Activated T-cell treated with anti-CD3 and anti-CD28 coated beads, Interleukin-2, amount 50 U/mL, for 72 hours (primary cell): Measurements from ENCODE around the gene GPR18. TPM values are rescaled to one million over a fixed set of nuclear protein-coding genes. Genes with fewer than 3 reads are reported as not detected.

Experiments used
- ATAC-seq, 2 donors: fragments of 150-1000 bp; cut with Tn5 transposase; replicated peaks in 1 of 2; 2 replicates each; pipeline ENCODE4 v1.10.0; 2021; ENCODE audit warnings: moderate library complexity in 2 of 2, mild to moderate bottlenecking in 1 of 2
- DNase-seq, 2 donors: peaks; one replicate each; pipeline ENCODE4 v3.0.0; 2021 to 2022; ENCODE audit warnings: mixed read lengths in 1 of 2
- H3K27ac Mint-ChIP-seq: one replicate; pipeline ENCODE4 v1.8.0; 2022; ENCODE audit warnings: mild to moderate bottlenecking, moderate library complexity, mixed read lengths
- H3K27me3 Mint-ChIP-seq: one replicate; pipeline ENCODE4 v1.8.0; 2022; ENCODE audit warnings: low read depth, mixed read lengths
- H3K36me3 Mint-ChIP-seq, 2 donors: one replicate each; pipeline ENCODE4 v1.8.0; 2022; ENCODE audit warnings: mixed read lengths in 2 of 2, mild to moderate bottlenecking in 1 of 2; ENCODE audit not compliant: insufficient read depth in 2 of 2
- H3K4me1 Mint-ChIP-seq: one replicate; pipeline ENCODE4 v1.8.0; 2022; ENCODE audit warnings: low read depth, mixed read lengths
- H3K4me3 Mint-ChIP-seq, 2 donors: one replicate each; pipeline ENCODE4 v1.8.0; 2022; ENCODE audit warnings: mild to moderate bottlenecking in 2 of 2, mixed read lengths in 2 of 2, moderate library complexity in 2 of 2
- H3K9me3 Mint-ChIP-seq, 2 donors: one replicate each; pipeline ENCODE4 v1.8.0; 2022; ENCODE audit warnings: mixed read lengths in 2 of 2
- total RNA-seq, 2 donors: library from RNA; stranded (reverse); gene quantifications; one replicate each; pipeline ENCODE4 v1.2.3, GENCODE V29; 2022

Gene GPR18
- total RNA-seq, 2 donors from 2014 or later: 12.4 to 17.3 TPM

DNA sequence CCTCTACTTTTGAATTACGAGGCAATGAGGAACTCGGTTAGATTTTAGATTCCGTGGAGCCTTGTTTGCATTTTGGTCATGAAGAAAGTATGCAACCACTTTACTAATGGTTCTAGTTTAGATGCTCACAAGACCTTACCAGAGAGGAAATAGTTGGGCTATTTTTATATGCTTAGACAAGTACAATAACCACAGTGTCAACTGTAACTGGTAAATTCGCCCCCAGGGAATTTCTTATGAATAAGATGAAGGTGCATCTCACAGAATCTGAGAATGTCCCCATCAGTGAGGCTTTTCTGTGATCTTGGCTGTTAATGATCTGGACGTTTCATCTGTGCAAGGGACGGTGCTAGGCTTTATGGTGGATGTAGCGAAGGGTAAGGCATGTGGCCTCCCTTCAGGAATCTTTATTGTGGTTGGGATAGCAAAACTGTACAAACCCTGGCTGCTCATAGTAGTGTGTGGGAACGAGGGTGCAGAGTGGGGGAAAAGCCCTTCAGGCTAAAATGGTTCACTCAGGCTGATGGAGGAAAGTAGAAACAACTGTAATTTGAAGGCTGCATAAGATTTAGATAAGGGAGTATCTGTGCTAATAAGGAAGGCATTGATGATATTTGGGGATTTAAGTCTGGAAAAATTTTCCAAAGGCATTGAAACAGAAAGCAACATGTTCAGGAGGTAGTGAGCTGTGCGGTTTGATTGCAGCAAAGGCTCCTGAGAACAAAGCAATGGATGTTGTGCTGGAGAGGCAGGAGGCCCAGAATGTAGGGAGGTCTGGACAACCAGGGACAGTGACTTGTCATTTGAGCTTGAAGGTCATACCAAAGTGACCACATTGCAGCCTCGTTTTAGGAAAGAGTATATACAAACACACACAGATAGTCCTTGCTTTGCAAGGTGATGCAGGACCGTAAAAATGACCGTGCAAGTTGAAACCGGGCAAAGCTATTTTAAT is 29.2 kb downstream of the GPR18 start:
- peaks cover 76% of the 10 kb centered on the region for H3K4me1 Mint-ChIP-seq
- H3K9me3 Mint-ChIP-seq: no peaks in the 10 kb centered on the region
- H3K27ac Mint-ChIP-seq: peak overlapping the region; percentile 55
- H3K36me3 Mint-ChIP-seq: peaks cover 4 to 7% of the 10 kb centered on the region in 2 donors
- H3K27me3 Mint-ChIP-seq: no peaks in the 10 kb centered on the region
- H3K4me3 Mint-ChIP-seq: peak overlapping the region; percentile 80 to 85
- ATAC-seq (peak; percentile 73 to 78), DNase-seq (no peak)

- H3K4me3 Mint-ChIP-seq: peak overlapping the region; percentile 80 to 85
Measured at GRCh38 chr13:99227909-99228688, 30.1 kb downstream of the GPR18 start.

DNA sequence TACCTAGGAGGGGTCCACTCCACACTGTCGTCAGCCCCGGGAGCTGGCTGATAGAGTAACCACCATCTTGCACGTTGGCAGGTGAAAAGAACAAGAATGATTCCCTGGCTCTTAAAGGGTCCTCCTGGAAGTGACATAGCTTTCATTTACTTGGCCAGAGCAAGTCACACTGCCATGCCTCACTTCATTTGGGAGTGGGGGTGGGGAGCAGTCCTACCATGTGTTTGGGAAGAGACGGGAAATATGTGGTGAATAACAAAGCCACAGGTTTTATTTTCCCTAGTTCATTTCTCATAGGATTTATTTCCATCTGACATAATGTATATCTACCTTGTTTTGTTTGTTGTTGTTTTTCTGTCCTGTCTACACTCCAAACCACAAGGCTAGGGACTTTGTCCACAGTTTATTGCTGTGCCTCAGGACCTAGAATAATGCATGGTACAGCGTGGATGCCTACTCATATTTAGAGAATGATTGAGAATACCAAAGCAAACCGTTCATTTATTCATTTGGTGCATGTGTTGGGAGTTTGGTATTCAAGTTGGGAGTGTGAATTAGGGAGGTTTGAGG is 30.8 kb downstream of the GPR18 start:
- H3K4me3 Mint-ChIP-seq: peak overlapping the region; percentile 41 to 57
- H3K27me3 Mint-ChIP-seq: no peaks in the 10 kb centered on the region
- peaks cover 88% of the 10 kb centered on the region for H3K4me1 Mint-ChIP-seq
- H3K9me3 Mint-ChIP-seq: peaks cover 0 to 2% of the 10 kb centered on the region in 2 donors
- DNase-seq (no peak), ATAC-seq (peak in 1 of 2 donors; percentile 14)
- H3K36me3 Mint-ChIP-seq: peaks cover 6 to 8% of the 10 kb centered on the region in 2 donors
- peak overlapping the region; percentile 18 for H3K27ac Mint-ChIP-seq

More at GRCh38 chr13:99227909-99228688, 30.1 kb downstream of the GPR18 start:
- Mint-ChIP-seq H3K27me3 (no peaks in the 10 kb centered on the region), H3K4me1 (peaks cover 81% of the 10 kb centered on the region), H3K9me3 (peaks cover 0 to 2% of the 10 kb centered on the region in 2 donors), H3K36me3 (peaks cover 6 to 8% of the 10 kb centered on the region in 2 donors), H3K27ac (peak overlapping the region; percentile 55)
- ATAC-seq: peak; percentile 49 to 54
- DNase-seq: peak in 1 of 2 donors; percentile 31

DNA sequence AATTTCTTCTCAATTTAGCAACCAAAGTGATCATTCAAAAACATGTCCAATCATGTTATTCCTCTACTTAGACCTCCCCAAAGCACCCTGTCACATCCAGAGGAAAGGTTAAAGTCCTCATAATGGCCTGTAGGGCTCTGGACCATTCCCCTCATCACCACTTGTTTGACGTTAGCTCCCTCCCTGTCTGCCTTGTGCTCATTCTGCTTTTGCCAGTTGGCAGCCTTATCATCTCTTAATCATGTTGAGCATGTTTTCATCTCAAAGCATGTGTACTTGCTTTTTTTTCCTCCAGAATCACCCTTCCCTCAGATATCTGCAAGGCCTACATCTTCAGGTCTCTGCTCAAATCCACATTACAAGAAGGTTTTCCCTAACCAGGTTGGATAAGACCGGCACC is 31.7 kb downstream of the GPR18 start:
- Mint-ChIP-seq H3K27ac (peak overlapping the region; percentile 2), H3K27me3 (no peaks in the 10 kb centered on the region), H3K4me3 (peak overlapping the region in 1 of 2 donors; percentile 0), H3K4me1 (peaks cover 91% of the 10 kb centered on the region), H3K9me3 (peaks cover 2 to 3% of the 10 kb centered on the region in 2 donors), H3K36me3 (peaks cover 8 to 11% of the 10 kb centered on the region in 2 donors)
- DNase-seq: no peak
- no peak for ATAC-seq

DNA sequence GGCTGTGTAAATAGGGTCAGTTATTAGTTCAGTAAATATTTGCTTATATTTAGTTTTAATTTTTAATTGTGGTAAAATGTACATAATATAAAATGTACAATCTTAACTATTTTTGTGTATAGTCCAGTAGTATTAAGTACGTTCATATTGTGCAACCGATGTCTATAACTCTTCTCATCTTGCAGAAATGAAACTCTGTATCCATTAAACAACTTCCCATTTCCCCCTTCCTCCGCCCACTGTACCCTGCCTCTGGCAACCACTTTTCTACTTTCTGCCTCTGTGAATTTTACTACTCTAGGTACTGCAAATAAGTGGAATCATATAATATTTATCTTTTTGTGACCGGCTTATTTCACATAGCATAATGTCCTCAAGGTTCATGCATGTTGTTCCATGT is 33.1 kb downstream of the GPR18 start:
- Mint-ChIP-seq H3K36me3 (peaks cover 8 to 11% of the 10 kb centered on the region in 2 donors), H3K4me1 (peaks cover 91% of the 10 kb centered on the region), H3K27ac (no peak overlapping the region), H3K27me3 (no peaks in the 10 kb centered on the region), H3K9me3 (peaks cover 2 to 3% of the 10 kb centered on the region in 2 donors), H3K4me3 (no peak overlapping the region)
- ATAC-seq (no peak), DNase-seq (no peak)

DNA sequence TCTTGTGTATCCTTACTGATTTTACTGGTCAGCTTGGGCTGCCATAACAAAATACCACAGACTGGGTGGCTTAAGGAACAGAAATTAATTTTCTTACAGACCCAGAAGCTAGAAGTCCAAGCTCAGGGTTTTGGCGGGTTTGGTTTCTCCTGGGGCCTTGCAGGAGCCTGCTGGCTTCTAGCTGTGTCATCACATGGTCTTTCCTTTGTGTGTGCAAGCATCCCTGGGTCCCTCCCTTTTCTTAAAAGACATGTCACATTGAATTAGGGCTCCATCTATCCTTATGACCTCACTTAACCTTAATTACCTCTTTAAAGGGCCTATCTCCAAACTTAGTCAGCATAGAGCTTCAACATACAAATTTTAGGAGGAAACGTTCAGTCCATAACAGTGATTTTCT is 34.2 kb downstream of the GPR18 start:
- no peaks in the 10 kb centered on the region for H3K27me3 Mint-ChIP-seq
- peaks cover 8 to 11% of the 10 kb centered on the region in 2 donors for H3K36me3 Mint-ChIP-seq
- ATAC-seq (no peak), DNase-seq (no peak)
- peaks cover 2 to 3% of the 10 kb centered on the region in 2 donors for H3K9me3 Mint-ChIP-seq
- H3K4me3 Mint-ChIP-seq: peak overlapping the region; percentile 8 to 43
- peaks cover 90% of the 10 kb centered on the region for H3K4me1 Mint-ChIP-seq
- H3K27ac Mint-ChIP-seq: peak overlapping the region; percentile 85

GRCh38 chr13:99223587-99223986 is 34.6 kb downstream of the GPR18 start:
- no peak for ATAC-seq
- H3K27me3 Mint-ChIP-seq: no peaks in the 10 kb centered on the region
- H3K4me3 Mint-ChIP-seq: peak overlapping the region; percentile 8 to 43
- H3K36me3 Mint-ChIP-seq: peaks cover 8 to 11% of the 10 kb centered on the region in 2 donors
- peak overlapping the region; percentile 85 for H3K27ac Mint-ChIP-seq
- peaks cover 2 to 3% of the 10 kb centered on the region in 2 donors for H3K9me3 Mint-ChIP-seq
- H3K4me1 Mint-ChIP-seq: peaks cover 90% of the 10 kb centered on the region
- DNase-seq: no peak

DNA sequence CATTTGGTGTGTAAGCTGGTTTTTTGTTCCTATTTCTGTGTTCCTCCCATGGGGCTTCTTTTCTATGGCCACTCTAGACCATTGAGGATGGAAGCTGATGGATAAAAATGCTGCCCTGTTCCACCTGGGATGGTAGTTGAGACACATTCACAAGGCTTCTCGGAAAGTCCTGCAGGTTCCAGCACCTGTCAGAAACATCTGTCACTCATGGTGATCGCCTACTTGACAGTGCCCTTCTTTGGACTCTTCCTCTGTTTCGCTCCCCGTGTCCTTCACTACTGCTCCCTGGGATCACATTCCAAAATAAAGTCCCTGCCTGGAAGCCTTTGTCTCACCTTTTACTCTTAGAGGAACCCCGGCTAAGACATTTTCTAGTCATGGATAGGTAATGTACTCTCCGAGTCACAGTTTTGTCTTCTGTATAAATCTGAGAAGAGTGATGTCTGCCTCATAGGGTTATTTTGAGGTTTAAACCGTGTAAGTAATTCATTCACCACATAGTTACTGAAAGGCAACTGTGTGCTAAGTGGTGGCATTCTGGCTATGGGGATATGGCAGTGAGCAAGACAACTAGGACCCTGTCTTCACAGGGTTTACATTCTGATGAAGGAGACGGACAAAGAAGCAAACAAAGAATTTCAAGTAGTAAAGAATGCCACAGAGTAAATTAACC is 36.5 kb downstream of the GPR18 start:
- Mint-ChIP-seq H3K36me3 (peaks cover 8 to 15% of the 10 kb centered on the region in 2 donors), H3K4me3 (peak overlapping the region; percentile 54 to 83), H3K9me3 (peaks cover 2 to 3% of the 10 kb centered on the region in 2 donors), H3K27me3 (no peaks in the 10 kb centered on the region), H3K27ac (peak overlapping the region; percentile 35), H3K4me1 (peaks cover 97% of the 10 kb centered on the region)
- DNase-seq: no peak
- peak; percentile 24 to 28 for ATAC-seq

GRCh38 chr13:99220199-99220935 is 37.8 kb downstream of the GPR18 start:
- Mint-ChIP-seq H3K36me3 (peaks cover 6 to 15% of the 10 kb centered on the region in 2 donors), H3K27ac (peak overlapping the region; percentile 14), H3K9me3 (peaks cover 2 to 3% of the 10 kb centered on the region in 2 donors), H3K27me3 (no peaks in the 10 kb centered on the region), H3K4me3 (peak overlapping the region; percentile 58 to 79), H3K4me1 (peaks cover 91% of the 10 kb centered on the region)
- DNase-seq (no peak), ATAC-seq (no peak)

GRCh38 chr13:99218969-99219368 is 39.2 kb downstream of the GPR18 start:
- H3K4me3 Mint-ChIP-seq: peak overlapping the region; percentile 83 to 95

DNA sequence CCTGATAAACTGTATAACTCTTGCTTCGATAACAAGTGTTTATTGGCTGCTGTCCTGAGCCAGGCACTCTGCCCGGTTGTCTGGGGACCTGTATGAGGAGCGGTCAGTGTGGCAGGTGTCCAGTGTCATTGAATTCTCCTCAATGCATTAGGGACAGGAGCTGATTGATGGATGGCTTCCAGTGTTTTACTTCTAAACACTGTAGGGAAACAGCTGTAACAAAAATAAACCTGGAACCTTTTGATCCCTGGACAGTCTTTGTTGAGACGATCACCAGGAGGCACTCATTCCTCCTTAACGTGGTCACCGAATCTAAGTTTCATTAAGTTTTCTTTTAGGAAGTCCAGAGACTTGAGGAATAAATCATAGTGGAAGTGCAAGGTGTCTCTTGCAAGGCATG is 39.6 kb downstream of the GPR18 start:
- Mint-ChIP-seq H3K4me1 (peaks cover 89% of the 10 kb centered on the region), H3K9me3 (peaks cover 2 to 3% of the 10 kb centered on the region in 2 donors), H3K27me3 (no peaks in the 10 kb centered on the region), H3K4me3 (peak overlapping the region; percentile 83 to 95), H3K36me3 (peaks cover 8 to 15% of the 10 kb centered on the region in 2 donors), H3K27ac (peak overlapping the region; percentile 97)
- ATAC-seq: no peak
- DNase-seq: no peak

More at GRCh38 chr13:99218969-99219368, 39.2 kb downstream of the GPR18 start:
- peaks cover 91% of the 10 kb centered on the region for H3K4me1 Mint-ChIP-seq
- peak overlapping the region; percentile 97 for H3K27ac Mint-ChIP-seq
- H3K9me3 Mint-ChIP-seq: peaks cover 2 to 3% of the 10 kb centered on the region in 2 donors
- DNase-seq (peak; percentile 64 to 77), ATAC-seq (peak; percentile 69 to 77)
- H3K27me3 Mint-ChIP-seq: no peaks in the 10 kb centered on the region
- peaks cover 8 to 17% of the 10 kb centered on the region in 2 donors for H3K36me3 Mint-ChIP-seq
